Stimulated activated CD8-positive, alpha-beta memory T cell treated with anti-CD3 and anti-CD28 coated beads, Interleukin-12 subunit alpha, Interleukin-12 subunit beta, amount 100 ng/mL, for 4 hours (primary cell): Measurements from ENCODE around the gene CHMP3.

ENCODE experiments used
- DNase-seq: peaks from one replicate; pipeline ENCODE4 v3.0.0-alpha.2; 2020; ENCODE audit warnings: low read depth

The CHMP3 gene

DNA sequence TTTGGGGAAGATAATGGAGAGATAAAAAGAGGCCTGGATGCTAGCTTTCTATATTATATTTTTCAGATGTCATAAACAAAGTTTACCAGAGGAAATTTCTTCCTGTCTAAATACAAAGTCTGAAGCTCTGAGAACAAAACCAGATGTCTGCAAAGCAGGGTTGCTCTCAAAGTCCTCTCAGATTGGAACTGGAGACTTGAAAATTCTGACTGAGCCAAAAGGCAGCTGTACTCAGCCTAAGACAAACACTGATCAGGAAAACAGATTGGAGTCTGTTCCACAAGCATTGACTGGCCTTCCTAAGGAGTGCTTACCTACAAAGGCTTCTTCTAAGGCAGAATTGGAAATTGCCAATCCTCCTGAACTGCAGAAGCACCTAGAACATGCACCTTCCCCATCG lies 96.9 kb downstream of the CHMP3 start:
- DNase-seq, result no peak

DNA sequence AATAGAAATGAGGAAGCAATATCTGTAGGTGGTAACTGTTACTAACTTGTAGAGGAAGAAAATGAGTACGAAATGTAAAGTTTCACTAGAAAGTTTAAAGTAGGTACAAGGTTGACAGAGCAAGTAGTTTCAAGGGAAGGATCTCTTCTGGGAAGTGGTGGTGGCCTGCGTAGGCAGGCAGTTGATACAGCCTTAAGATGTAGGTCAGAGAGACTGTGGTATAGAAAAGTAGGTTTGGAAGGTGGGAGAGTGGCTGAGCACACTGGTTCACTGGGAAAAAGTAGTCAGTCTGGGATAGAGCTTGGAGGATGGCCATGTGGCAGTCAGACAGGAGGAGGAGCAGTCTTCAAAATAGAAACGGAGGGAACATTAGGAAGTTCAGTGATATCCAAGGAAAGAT lies 98.6 kb downstream of the CHMP3 start:
- DNase-seq, result no peak

DNA sequence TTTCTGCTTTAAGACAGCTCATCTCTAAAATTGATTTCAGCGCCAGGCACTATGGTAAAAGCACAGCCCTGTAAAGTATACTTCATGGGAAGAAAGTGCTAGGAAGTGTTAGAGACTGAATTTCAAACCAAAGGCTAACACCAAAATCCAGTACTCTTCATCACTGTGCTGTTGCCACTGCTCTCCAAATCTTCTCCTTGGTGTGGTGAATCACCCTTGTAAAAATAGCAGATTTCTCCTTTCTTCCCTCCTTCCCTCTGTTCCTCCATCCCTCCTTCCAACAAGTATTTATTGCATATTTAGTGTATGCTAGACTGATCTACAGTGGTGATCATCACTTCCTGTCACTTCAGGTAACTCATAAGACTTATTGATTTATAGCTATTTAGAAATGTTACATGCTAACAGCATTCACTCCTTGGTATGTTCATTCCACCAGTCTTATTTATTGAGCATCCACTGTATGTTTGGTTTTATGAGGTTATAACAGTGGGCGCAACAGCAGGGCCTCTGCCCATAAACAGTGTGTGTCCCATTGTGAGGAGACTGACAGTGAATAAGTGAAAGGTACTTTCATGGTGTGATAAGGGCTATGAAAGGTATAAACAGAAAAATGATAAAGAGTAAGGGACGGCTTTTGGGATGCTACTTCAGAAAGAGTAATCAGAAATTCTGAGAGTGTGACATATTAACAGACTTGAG lies 102.0 kb downstream of the CHMP3 start:
- DNase-seq, result no peak

DNA sequence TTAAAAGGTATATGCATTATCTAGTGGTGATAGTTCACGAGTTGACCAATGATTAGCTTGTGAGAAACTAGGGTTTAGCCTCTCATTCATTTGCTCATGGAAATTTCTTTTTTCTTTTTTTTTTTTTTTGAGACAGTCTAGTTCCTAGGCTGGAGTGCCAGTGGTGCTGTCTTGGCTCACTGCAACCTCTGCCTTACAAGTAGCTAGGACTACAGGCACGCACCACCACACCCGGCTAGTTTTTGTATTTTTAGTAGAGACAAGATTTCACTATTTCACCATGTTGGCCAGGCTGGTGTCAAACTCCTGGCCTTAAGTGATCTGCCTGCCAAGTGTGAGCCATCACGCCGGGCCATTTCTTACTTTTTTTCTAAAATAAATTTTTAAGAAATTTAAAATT lies 108.1 kb downstream of the CHMP3 start:
- DNase-seq, result no peak

DNA sequence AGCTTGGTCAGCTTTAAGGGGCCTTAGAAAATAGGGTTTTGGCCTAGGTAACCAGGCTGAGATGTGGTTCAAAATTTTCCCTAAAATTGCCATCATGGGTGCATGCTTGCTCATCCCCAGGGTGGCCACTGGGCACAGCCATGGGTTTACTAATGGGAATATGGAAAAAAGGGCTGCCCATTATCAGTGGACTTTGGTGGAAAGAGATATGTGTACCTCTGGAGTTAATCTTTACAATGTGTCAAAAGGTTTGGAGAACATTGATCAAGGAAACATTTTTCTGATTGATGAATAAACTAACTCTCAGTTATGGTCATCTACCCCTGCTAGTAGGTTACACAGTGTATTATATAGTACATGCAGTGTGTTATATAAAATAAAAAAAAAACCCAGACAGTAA lies 109.0 kb downstream of the CHMP3 start:
- DNase-seq, result no peak

DNA sequence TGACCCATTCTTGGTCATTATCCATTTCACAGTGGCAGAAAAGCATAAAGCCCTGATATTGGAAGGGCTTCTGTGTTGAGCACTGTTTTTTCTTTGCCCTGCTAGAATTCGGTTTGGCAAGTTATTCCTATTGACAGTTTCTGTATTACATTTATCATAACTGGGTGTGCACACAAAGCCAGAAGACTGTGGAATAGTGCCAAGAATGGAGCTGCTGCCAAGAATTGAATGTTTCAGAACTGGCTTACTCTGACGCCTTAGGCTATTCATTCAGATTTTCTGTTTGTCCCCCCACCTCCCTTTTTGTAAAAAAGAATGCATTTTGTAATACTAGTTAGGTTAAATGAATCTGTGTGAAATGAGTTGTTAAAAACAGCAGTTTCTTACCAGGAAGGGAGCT lies 109.4 kb downstream of the CHMP3 start:
- DNase-seq, result no peak
